ENCODE data around the gene AIF1L. TPM values are rescaled to one million over a fixed set of nuclear protein-coding genes. Genes with fewer than 3 reads are reported as not detected.

Gene AIF1L
- total RNA-seq, 1 donor from 2014 or later, result 16.3 TPM

DNA sequence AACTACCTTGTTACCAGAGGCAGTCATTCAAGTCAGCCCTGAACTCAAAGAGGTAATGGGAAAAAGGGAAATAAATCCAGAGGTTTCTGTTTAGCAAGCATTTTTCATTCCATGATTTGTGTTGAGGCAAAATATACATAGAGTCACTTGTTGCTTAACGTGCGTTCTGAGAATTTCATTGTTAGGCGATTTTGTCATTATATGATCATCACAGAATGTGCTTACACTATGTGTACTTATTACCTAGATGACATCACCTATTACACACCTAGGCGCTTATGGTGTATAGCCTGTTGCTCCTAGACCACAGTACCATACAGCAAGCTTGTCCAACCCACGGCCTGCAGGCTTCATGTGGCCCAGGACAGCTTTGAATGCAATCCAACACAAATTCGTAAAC lies 65.3 kb downstream of the AIF1L start:
- Mint-ChIP-seq H3K4me3 (ENCODE audit: unreplicated experiment) (no peak overlapping the region), H3K27me3 (ENCODE audit: unreplicated experiment) (no peaks in the 10 kb centered on the region), H3K27ac (ENCODE audit: unreplicated experiment) (no peak overlapping the region), H3K4me1 (ENCODE audit: unreplicated experiment) (no peaks in the 10 kb centered on the region), H3K36me3 (ENCODE audit: low read depth, unreplicated experiment) (peaks cover 11% of the 10 kb centered on the region), H3K9me3 (ENCODE audit: unreplicated experiment) (no peaks in the 10 kb centered on the region)
- no peak for TF ChIP-seq CTCF (IDR thresholded peaks at IDR 0.05; ENCODE audit: unreplicated experiment)
- DNase-seq (ENCODE audit: low spot score), result no peak

DNA sequence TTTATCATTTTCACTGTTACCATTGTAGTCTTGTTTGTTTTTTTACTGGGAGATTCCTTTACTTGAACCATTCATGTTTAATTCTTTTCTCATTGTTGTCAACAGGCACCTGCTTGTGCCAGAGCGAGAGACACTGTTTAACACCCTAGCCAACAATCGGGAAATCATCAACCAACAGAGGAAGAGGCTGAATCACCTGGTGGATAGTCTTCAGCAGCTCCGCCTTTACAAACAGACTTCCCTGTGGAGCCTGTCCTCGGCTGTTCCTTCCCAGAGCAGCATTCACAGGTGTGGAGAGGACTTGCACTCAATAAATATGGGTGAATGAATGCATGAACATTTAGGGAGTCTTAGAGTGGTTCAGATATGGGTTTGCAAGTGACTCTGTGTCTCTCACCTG lies 66.6 kb downstream of the AIF1L start:
- Mint-ChIP-seq H3K4me3 (ENCODE audit: unreplicated experiment) (no peak overlapping the region), H3K27me3 (ENCODE audit: unreplicated experiment) (no peaks in the 10 kb centered on the region), H3K4me1 (ENCODE audit: unreplicated experiment) (no peaks in the 10 kb centered on the region), H3K36me3 (ENCODE audit: low read depth, unreplicated experiment) (peaks cover 11% of the 10 kb centered on the region), H3K27ac (ENCODE audit: unreplicated experiment) (no peak overlapping the region), H3K9me3 (ENCODE audit: unreplicated experiment) (no peaks in the 10 kb centered on the region)
- no peak for DNase-seq (ENCODE audit: low spot score)
- TF ChIP-seq CTCF (IDR thresholded peaks at IDR 0.05; ENCODE audit: unreplicated experiment), result no peak

DNA sequence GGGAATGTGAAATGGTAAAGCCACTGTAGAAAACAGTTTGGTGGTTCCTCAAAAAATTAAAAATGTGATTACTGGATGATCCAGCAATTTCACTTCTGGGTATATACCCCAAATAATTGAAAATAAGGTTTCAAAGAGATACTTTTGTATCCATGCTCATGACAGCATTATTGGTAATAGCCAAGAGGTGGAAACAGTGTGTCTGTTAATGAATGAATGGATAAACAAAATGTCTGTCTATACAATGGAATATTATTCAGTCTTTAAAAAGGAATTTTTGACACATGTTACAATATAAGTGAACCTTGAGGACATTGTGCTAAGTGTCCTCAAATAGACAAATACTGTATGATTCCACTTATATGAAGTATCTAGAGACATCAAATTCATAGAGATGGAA lies 69.2 kb downstream of the AIF1L start:
- peaks cover 16% of the 10 kb centered on the region for H3K36me3 Mint-ChIP-seq (ENCODE audit: low read depth, unreplicated experiment)
- no peak for DNase-seq (ENCODE audit: low spot score)
- H3K27me3 Mint-ChIP-seq (ENCODE audit: unreplicated experiment), result no peaks in the 10 kb centered on the region
- H3K4me1 Mint-ChIP-seq (ENCODE audit: unreplicated experiment), result no peaks in the 10 kb centered on the region
- H3K27ac Mint-ChIP-seq (ENCODE audit: unreplicated experiment), result no peak overlapping the region
- H3K9me3 Mint-ChIP-seq (ENCODE audit: unreplicated experiment), result no peaks in the 10 kb centered on the region
- no peak for TF ChIP-seq CTCF (IDR thresholded peaks at IDR 0.05; ENCODE audit: unreplicated experiment)
- H3K4me3 Mint-ChIP-seq (ENCODE audit: unreplicated experiment), result no peak overlapping the region

GRCh38 chr9:131167146-131167692 lies 70.9 kb downstream of the AIF1L start:
- Mint-ChIP-seq H3K4me3 (ENCODE audit: unreplicated experiment) (no peak overlapping the region), H3K27me3 (ENCODE audit: unreplicated experiment) (no peaks in the 10 kb centered on the region), H3K27ac (ENCODE audit: unreplicated experiment) (no peak overlapping the region), H3K36me3 (ENCODE audit: low read depth, unreplicated experiment) (peaks cover 25% of the 10 kb centered on the region), H3K4me1 (ENCODE audit: unreplicated experiment) (no peaks in the 10 kb centered on the region), H3K9me3 (ENCODE audit: unreplicated experiment) (no peaks in the 10 kb centered on the region)
- no peak for TF ChIP-seq CTCF (IDR thresholded peaks at IDR 0.05; ENCODE audit: unreplicated experiment)
- DNase-seq (ENCODE audit: low spot score), result no peak

DNA sequence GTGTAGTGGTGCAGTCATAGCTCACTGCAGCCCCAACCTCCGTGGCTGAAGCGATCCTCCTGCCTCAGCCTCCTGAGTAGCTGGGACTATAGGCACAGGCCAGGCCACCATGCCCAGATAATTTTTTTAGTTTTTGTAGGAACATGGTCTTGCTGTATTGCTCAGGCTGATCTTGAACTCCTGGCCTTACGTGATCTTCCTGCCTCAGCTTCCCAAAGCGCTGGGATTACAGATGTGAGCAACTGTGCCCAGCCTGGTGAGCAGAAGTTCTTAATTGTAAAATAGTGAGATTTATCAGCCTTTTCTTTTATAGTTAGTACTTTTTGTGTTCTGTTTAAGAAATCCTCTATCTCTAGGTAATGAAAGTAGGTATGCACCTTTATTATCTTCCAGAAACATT lies 71.6 kb downstream of the AIF1L start:
- H3K27ac Mint-ChIP-seq (ENCODE audit: unreplicated experiment), result no peak overlapping the region
- DNase-seq (ENCODE audit: low spot score), result no peak
- no peaks in the 10 kb centered on the region for H3K27me3 Mint-ChIP-seq (ENCODE audit: unreplicated experiment)
- TF ChIP-seq CTCF (IDR thresholded peaks at IDR 0.05; ENCODE audit: unreplicated experiment), result no peak
- peaks cover 25% of the 10 kb centered on the region for H3K36me3 Mint-ChIP-seq (ENCODE audit: low read depth, unreplicated experiment)
- no peak overlapping the region for H3K4me3 Mint-ChIP-seq (ENCODE audit: unreplicated experiment)
- H3K9me3 Mint-ChIP-seq (ENCODE audit: unreplicated experiment), result no peaks in the 10 kb centered on the region
- H3K4me1 Mint-ChIP-seq (ENCODE audit: unreplicated experiment), result no peaks in the 10 kb centered on the region
